HepG2 (cell line): ENCODE measurements around the gene ZFAND4. TPM values are rescaled to one million over a fixed set of nuclear protein-coding genes. Genes with fewer than 3 reads are reported as not detected.

Experiments used
- ARID2 ChIP-seq: sonication (generic); formaldehyde crosslinking; IDR thresholded peaks from 2 replicates; pipeline ENCODE4 v1.8.1; 2022; ENCODE audit warnings: mild to moderate bottlenecking, missing genetic modification reagents, borderline replicate concordance
- ERF ChIP-seq: IDR thresholded peaks from 2 replicates; pipeline ENCODE4 v1.6.1; 2018; ENCODE audit warnings: missing biosample characterization, missing genetic modification reagents
- GTF2F1 ChIP-seq: fragments of 150-350 bp; IDR thresholded peaks from 2 replicates; pipeline ENCODE4 v1.6.1; 2014; ENCODE audit warnings: low read length
- ISX ChIP-seq: sonication (generic); formaldehyde crosslinking; conservative IDR thresholded peaks from 2 replicates; pipeline ENCODE4 v1.5.0; 2020; ENCODE audit warnings: missing genetic modification reagents
- KDM1A ChIP-seq: IDR thresholded peaks from 2 replicates; pipeline ENCODE4 v1.6.1; 2016; ENCODE audit warnings: missing compliant biosample characterization
- MBNL3 ChIP-seq: fragments of 250-450 bp; sonication (Bioruptor Pico); conservative IDR thresholded peaks from 2 replicates; pipeline ENCODE4 v1.8.0; 2022; ENCODE audit warnings: mild to moderate bottlenecking, inconsistent platforms
- MXD4 ChIP-seq: IDR thresholded peaks from 2 replicates; pipeline ENCODE4 v1.6.1; 2016; ENCODE audit warnings: mild to moderate bottlenecking, missing biosample characterization, missing genetic modification reagents
- RFX3 ChIP-seq: IDR thresholded peaks from 2 replicates; pipeline ENCODE4 v1.6.1; 2016; ENCODE audit warnings: missing biosample characterization, missing genetic modification reagents
- ZFP90 ChIP-seq: sonication (generic); formaldehyde crosslinking; IDR thresholded peaks from 2 replicates; pipeline ENCODE4 v1.8.0; 2022; ENCODE audit warnings: missing genetic modification reagents, mild to moderate bottlenecking, inconsistent platforms, borderline replicate concordance
- ZNF605 ChIP-seq: sonication (generic); formaldehyde crosslinking; IDR thresholded peaks from 2 replicates; pipeline ENCODE4 v1.8.0; 2022; ENCODE audit warnings: mild to moderate bottlenecking, missing genetic modification reagents
- polyA plus RNA-seq, 8 experiments: library from polyadenylated mRNA; depleted of rRNA in 3 of 8; stranded (reverse) in 7 of 8; unstranded in 1 of 8; fragments of >200 nt; fragmentation: Illumina TruSeq in 4 of 8; extraction: Trizol in 4 of 8; gene quantifications; 2 replicates each; pipeline versions ENCODE4 v1.2.1 to v1.2.3, GENCODE V29; 2011 to 2016; ENCODE audit warnings: low read depth in 4 of 8, missing spikeins in 1 of 8, mixed read lengths in 1 of 8; ENCODE audit not compliant: insufficient read depth in 1 of 8
- total RNA-seq, 5 experiments: library from RNA; depleted of rRNA; stranded (reverse); fragments of >200 nt; fragmentation: Illumina TruSeq; extraction: Trizol; gene quantifications; 2 replicates each; pipeline ENCODE4 v1.2.3, GENCODE V29; 2016; ENCODE audit warnings: low read depth in 1 of 5
- TF ChIP-seq, protein P1 (sequence below), 2 experiments: fragments of 450-650 bp in 1 of 2; sonication (generic) in 1 of 2; formaldehyde crosslinking in 1 of 2; IDR thresholded peaks; 2 replicates each; pipeline versions ENCODE4 v1.6.1 to v1.8.0; 2016 to 2022; ENCODE audit warnings: antibody characterized with exemption in 1 of 2, mild to moderate bottlenecking in 1 of 2, missing genetic modification reagents in 1 of 2
- TF ChIP-seq, protein P2 (sequence below): sonication (generic); formaldehyde crosslinking; IDR thresholded peaks from 2 replicates; pipeline ENCODE4 v1.8.0; 2022; ENCODE audit warnings: missing genetic modification reagents, mild to moderate bottlenecking, moderate library complexity, borderline replicate concordance
- TF ChIP-seq, protein P3 (sequence below): sonication (generic); formaldehyde crosslinking; IDR thresholded peaks from 2 replicates; pipeline ENCODE4 v1.8.0; 2022; ENCODE audit warnings: mild to moderate bottlenecking, missing genetic modification reagents, borderline replicate concordance
- TF ChIP-seq, protein P4 (sequence below): sonication (generic); formaldehyde crosslinking; IDR thresholded peaks from 2 replicates; pipeline ENCODE4 v1.4.0; 2020; ENCODE audit warnings: mild to moderate bottlenecking, missing genetic modification reagents

The ZFAND4 gene
- total and polyA plus RNA-seq, 2 of the 13 experiments (the other 11 are each of a cell fraction or from before 2014, with no cell fraction given) = 2.9 to 9.2 TPM

DNA sequence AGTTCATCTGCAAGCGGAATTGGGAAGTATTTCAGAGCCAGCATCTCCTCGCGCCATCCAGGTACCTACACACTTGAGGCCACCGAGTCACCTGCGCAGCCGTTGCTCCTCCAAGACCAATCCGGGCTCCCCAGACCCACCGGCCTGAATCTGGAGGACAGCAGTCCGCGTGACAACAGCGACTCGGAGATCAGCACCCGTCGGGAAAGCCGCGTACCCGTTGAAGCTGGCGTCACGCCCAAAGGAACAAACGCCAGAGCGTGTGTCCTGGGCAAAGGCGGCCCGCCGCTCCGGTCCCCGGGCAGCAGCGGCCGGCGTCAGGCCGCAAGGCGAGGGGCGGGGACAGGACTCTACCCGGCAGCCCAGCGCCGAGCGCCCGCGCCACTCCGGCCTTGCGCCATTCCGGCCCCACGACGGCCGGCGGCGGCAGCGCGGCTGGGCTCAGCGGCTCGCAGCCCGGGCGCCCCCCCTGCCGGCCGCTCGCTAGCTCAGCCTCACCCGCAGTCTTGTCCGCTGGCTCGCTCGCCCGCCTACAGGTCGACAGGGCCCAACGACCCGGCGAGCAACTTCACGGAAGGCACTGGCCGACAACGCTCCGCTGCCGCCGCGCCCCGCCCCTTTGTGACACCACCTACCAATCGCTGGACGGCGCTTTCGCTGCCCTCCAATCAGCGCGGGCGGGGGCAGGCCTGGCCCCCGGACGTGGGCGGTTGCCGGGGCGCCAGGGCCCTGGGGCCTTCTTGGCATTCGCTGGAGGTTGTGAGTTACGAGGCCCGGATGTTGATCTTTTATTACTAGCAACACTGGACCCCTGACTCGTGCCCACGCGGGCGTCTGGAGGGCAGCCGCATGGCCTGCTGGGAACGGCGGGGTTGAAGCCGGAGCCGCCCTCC is at the start of gene ZFAND4 (continued):
- TF ChIP-seq, protein P1, sequence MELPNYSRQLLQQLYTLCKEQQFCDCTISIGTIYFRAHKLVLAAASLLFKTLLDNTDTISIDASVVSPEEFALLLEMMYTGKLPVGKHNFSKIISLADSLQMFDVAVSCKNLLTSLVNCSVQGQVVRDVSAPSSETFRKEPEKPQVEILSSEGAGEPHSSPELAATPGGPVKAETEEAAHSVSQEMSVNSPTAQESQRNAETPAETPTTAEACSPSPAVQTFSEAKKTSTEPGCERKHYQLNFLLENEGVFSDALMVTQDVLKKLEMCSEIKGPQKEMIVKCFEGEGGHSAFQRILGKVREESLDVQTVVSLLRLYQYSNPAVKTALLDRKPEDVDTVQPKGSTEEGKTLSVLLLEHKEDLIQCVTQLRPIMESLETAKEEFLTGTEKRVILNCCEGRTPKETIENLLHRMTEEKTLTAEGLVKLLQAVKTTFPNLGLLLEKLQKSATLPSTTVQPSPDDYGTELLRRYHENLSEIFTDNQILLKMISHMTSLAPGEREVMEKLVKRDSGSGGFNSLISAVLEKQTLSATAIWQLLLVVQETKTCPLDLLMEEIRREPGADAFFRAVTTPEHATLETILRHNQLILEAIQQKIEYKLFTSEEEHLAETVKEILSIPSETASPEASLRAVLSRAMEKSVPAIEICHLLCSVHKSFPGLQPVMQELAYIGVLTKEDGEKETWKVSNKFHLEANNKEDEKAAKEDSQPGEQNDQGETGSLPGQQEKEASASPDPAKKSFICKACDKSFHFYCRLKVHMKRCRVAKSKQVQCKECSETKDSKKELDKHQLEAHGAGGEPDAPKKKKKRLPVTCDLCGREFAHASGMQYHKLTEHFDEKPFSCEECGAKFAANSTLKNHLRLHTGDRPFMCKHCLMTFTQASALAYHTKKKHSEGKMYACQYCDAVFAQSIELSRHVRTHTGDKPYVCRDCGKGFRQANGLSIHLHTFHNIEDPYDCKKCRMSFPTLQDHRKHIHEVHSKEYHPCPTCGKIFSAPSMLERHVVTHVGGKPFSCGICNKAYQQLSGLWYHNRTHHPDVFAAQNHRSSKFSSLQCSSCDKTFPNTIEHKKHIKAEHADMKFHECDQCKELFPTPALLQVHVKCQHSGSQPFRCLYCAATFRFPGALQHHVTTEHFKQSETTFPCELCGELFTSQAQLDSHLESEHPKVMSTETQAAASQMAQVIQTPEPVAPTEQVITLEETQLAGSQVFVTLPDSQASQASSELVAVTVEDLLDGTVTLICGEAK (IDR thresholded peaks at IDR 0.05) = no peak
- TF ChIP-seq, protein P1 (CRISPR knock-in tag; IDR thresholded peaks at IDR 0.05) = peak; percentile 60; the same call in 1 of the 2 replicates
- peak; percentile 40; the same call in 1 of the 2 replicates for TF ChIP-seq ARID2 (CRISPR knock-in tag)
- TF ChIP-seq, protein P2, sequence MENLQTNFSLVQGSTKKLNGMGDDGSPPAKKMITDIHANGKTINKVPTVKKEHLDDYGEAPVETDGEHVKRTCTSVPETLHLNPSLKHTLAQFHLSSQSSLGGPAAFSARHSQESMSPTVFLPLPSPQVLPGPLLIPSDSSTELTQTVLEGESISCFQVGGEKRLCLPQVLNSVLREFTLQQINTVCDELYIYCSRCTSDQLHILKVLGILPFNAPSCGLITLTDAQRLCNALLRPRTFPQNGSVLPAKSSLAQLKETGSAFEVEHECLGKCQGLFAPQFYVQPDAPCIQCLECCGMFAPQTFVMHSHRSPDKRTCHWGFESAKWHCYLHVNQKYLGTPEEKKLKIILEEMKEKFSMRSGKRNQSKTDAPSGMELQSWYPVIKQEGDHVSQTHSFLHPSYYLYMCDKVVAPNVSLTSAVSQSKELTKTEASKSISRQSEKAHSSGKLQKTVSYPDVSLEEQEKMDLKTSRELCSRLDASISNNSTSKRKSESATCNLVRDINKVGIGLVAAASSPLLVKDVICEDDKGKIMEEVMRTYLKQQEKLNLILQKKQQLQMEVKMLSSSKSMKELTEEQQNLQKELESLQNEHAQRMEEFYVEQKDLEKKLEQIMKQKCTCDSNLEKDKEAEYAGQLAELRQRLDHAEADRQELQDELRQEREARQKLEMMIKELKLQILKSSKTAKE (CRISPR knock-in tag) = no peak
- TF ChIP-seq GTF2F1 = no peak
- TF ChIP-seq ISX (CRISPR knock-in tag) = no peak
- TF ChIP-seq RFX3 (CRISPR knock-in tag) = peak; percentile 56; the same call in 1 of the 2 replicates
- peak; percentile 82 for TF ChIP-seq ZNF605 (CRISPR knock-in tag)
- no peak for TF ChIP-seq KDM1A (CRISPR knock-in tag)
- TF ChIP-seq, protein P3, sequence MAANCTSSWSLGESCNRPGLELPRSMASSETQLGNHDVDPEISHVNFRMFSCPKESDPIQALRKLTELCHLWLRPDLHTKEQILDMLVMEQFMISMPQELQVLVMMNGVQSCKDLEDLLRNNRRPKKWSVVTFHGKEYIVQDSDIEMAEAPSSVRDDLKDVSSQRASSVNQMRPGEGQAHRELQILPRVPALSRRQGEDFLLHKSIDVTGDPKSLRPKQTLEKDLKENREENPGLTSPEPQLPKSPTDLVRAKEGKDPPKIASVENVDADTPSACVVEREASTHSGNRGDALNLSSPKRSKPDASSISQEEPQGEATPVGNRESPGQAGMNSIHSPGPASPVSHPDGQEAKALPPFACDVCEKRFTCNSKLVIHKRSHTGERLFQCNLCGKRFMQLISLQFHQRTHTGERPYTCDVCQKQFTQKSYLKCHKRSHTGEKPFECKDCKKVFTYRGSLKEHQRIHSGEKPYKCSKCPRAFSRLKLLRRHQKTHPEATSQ (CRISPR knock-in tag) = 0 out of 2 replicates have a peak, but pooled peaks have one; percentile 19
- no peak; the same call in 1 of the 2 replicates for TF ChIP-seq ERF (CRISPR knock-in tag)
- TF ChIP-seq MBNL3 (CRISPR knock-in tag) = no peak
- TF ChIP-seq ZFP90 (CRISPR knock-in tag) = no peak
- TF ChIP-seq, protein P4, sequence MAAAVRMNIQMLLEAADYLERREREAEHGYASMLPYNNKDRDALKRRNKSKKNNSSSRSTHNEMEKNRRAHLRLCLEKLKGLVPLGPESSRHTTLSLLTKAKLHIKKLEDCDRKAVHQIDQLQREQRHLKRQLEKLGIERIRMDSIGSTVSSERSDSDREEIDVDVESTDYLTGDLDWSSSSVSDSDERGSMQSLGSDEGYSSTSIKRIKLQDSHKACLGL (CRISPR knock-in tag) = peak; percentile 70
- peak; percentile 25; the same call in 1 of the 2 replicates for TF ChIP-seq MXD4 (CRISPR knock-in tag)
